Sigmoid colon (tissue), 4 donors: ENCODE measurements around the gene AGBL1.

Source experiments
- CTCF ChIP-seq, 4 experiments: fragments of 450-650 bp in 3 of 4; fragments of 200-600 bp in 1 of 4; IDR thresholded peaks; one replicate each; pipeline ENCODE4 v1.5.1; 2016 to 2019; ENCODE audit warnings: antibody characterized with exemption in 4 of 4, mild to moderate bottlenecking in 3 of 4, moderate library complexity in 2 of 4
- POLR2AphosphoS5 ChIP-seq, 4 donors: sonication (generic); formaldehyde crosslinking; IDR thresholded peaks; one replicate each; pipeline ENCODE4 v1.6.1; 2017; ENCODE audit warnings: antibody characterized with exemption in 4 of 4

GRCh38 chr15:86556396-86557017 lies 476.8 kb downstream of the AGBL1 start:
- TF ChIP-seq CTCF (IDR thresholded peaks at IDR 0.05), result no peak
- TF ChIP-seq POLR2AphosphoS5 (IDR thresholded peaks at IDR 0.05), result no peak
